Measurements from ENCODE around the gene ZDHHC18.
"Not testable (repeated sequence)": the region's sequence is repeated elsewhere in the genome, so short reads cannot be mapped to it uniquely, and the experiment has no call there.

ZDHHC18 gene

DNA sequence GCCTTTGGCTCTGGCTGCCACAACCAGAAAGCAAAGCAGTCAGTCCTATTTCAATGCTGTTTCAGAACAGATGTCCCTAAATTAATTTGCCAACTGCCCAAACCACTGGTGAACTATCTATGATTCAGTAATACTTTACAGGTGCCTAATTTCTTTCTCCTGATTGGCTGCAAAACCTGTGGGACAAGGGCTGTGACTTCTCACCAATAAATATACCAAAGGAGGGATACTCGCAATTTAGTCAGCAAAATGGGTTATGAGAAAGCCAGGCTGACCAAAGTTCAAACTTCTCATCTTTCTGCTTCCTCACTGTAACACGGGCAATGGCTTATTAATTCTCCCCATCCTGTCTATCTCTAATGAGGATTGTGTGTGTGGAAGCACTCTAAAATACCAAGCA, 50.8 kb downstream of the ZDHHC18 start:
- ATAC-seq = no peak
- no peak for TF ChIP-seq ZNF70 (CRISPR knock-in tag; IDR thresholded peaks at IDR 0.05)
- TF ChIP-seq ZFP30 (CRISPR knock-in tag; IDR thresholded peaks at IDR 0.05) = no peak
- no peak for TF ChIP-seq SNAI2 (CRISPR knock-in tag; IDR thresholded peaks at IDR 0.05)
- TF ChIP-seq TCF4 (CRISPR knock-in tag; IDR thresholded peaks at IDR 0.05; ENCODE audit: borderline replicate concordance) = no peak
- TF ChIP-seq OSR1 (CRISPR knock-in tag; IDR thresholded peaks at IDR 0.05) = no peak
- no peak for TF ChIP-seq CSDC2 (CRISPR knock-in tag; IDR thresholded peaks at IDR 0.05)
- TF ChIP-seq ZFP3 (CRISPR knock-in tag; IDR thresholded peaks at IDR 0.05) = no peak
- TF ChIP-seq ZNF8 (CRISPR knock-in tag; IDR thresholded peaks at IDR 0.05) = no peak
- no peak for TF ChIP-seq ISL1 (CRISPR knock-in tag; IDR thresholded peaks at IDR 0.05)
- TF ChIP-seq ZC3H10 (CRISPR knock-in tag; IDR thresholded peaks at IDR 0.05) = no peak
- TF ChIP-seq PATZ1 (CRISPR knock-in tag; IDR thresholded peaks at IDR 0.05; ENCODE audit: borderline replicate concordance) = no peak
- TF ChIP-seq, protein P1, sequence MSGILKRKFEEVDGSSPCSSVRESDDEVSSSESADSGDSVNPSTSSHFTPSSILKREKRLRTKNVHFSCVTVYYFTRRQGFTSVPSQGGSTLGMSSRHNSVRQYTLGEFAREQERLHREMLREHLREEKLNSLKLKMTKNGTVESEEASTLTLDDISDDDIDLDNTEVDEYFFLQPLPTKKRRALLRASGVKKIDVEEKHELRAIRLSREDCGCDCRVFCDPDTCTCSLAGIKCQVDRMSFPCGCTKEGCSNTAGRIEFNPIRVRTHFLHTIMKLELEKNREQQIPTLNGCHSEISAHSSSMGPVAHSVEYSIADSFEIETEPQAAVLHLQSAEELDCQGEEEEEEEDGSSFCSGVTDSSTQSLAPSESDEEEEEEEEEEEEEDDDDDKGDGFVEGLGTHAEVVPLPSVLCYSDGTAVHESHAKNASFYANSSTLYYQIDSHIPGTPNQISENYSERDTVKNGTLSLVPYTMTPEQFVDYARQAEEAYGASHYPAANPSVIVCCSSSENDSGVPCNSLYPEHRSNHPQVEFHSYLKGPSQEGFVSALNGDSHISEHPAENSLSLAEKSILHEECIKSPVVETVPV (CRISPR knock-in tag; IDR thresholded peaks at IDR 0.05) = no peak
- TF ChIP-seq ARNTL (CRISPR knock-in tag; IDR thresholded peaks at IDR 0.05; ENCODE audit: borderline replicate concordance, low read depth) = no peak
- TF ChIP-seq ZNF565 (CRISPR knock-in tag; conservative IDR thresholded peaks at IDR 0.05; ENCODE audit: low read depth) = no peak
- no peak for TF ChIP-seq BACH2 (CRISPR knock-in tag; IDR thresholded peaks at IDR 0.05; ENCODE audit: borderline replicate concordance)
- TF ChIP-seq TOX (CRISPR knock-in tag; IDR thresholded peaks at IDR 0.05; ENCODE audit: borderline replicate concordance) = no peak
- TF ChIP-seq POU6F1 (CRISPR knock-in tag; IDR thresholded peaks at IDR 0.05; ENCODE audit: borderline replicate concordance, low read depth) = no peak
- TF ChIP-seq PPARA (CRISPR knock-in tag; IDR thresholded peaks at IDR 0.05; ENCODE audit: borderline replicate concordance) = no peak

GRCh38 chr1:26879793-26880192, 53.3 kb downstream of the ZDHHC18 start:
- TF ChIP-seq TCF4 (CRISPR knock-in tag; IDR thresholded peaks at IDR 0.05; ENCODE audit: borderline replicate concordance) = no peak
- TF ChIP-seq TOX (CRISPR knock-in tag; IDR thresholded peaks at IDR 0.05; ENCODE audit: borderline replicate concordance) = no peak
- TF ChIP-seq, protein P1 (CRISPR knock-in tag; IDR thresholded peaks at IDR 0.05) = no peak
- no peak for TF ChIP-seq GLIS3 (CRISPR knock-in tag; IDR thresholded peaks at IDR 0.05)
- no peak for TF ChIP-seq ARNTL (CRISPR knock-in tag; IDR thresholded peaks at IDR 0.05; ENCODE audit: borderline replicate concordance, low read depth)
- TF ChIP-seq ZC3H10 (CRISPR knock-in tag; IDR thresholded peaks at IDR 0.05) = no peak
- no peak for ATAC-seq

- not testable (repeated sequence) for ATAC-seq
Observed at GRCh38 chr1:26881611-26882010, 55.1 kb downstream of the ZDHHC18 start.

DNA sequence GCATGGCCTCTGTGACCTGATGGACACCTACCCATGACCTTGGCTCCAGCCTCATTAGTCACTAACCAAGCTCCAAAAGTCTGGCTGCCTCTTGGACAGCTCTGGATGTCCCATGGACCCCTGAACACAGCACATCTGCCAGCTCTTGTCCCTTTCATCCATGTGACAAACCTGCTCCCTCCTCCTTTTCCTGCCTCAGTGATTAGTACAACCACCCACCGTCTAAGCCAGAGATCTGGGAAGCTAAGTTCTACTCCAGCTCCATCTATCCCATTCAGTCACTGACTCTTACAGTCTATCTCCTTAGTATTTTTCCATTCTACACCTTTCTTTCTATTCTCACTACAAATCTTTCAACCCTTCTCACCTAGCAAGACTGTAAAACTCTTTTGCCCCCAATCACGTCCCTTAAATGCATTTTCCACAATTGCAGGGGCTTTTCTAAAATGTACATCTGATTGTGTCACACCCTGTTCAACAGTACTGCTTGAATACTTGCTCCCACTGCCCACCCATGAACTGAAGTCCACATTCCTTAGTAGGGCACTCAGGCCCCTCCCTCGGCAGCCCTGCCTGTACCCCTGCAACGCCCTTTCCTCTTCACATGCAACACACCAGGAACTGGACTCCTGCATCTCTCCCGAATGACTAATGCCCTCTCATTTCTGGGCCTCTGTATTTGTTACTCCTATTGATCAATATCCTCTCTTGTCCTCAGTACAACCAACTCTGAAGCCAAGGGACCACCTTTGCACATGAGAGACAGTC, 56.4 kb downstream of the ZDHHC18 start:
- no peak for ATAC-seq
- TF ChIP-seq ZNF70 (CRISPR knock-in tag; IDR thresholded peaks at IDR 0.05) = no peak
- no peak for TF ChIP-seq CSDC2 (CRISPR knock-in tag; IDR thresholded peaks at IDR 0.05)
- no peak for TF ChIP-seq OSR1 (CRISPR knock-in tag; IDR thresholded peaks at IDR 0.05)
- TF ChIP-seq RARB (CRISPR knock-in tag; IDR thresholded peaks at IDR 0.05) = no peak
- TF ChIP-seq PPARA (CRISPR knock-in tag; IDR thresholded peaks at IDR 0.05; ENCODE audit: borderline replicate concordance) = no peak
- TF ChIP-seq POU6F1 (CRISPR knock-in tag; IDR thresholded peaks at IDR 0.05; ENCODE audit: borderline replicate concordance, low read depth) = no peak
- TF ChIP-seq TOX (CRISPR knock-in tag; IDR thresholded peaks at IDR 0.05; ENCODE audit: borderline replicate concordance) = no peak
- no peak for TF ChIP-seq ZNF565 (CRISPR knock-in tag; conservative IDR thresholded peaks at IDR 0.05; ENCODE audit: low read depth)
- TF ChIP-seq ZFP3 (CRISPR knock-in tag; IDR thresholded peaks at IDR 0.05) = no peak
- no peak for TF ChIP-seq SNAI2 (CRISPR knock-in tag; IDR thresholded peaks at IDR 0.05)
- TF ChIP-seq ZFP30 (CRISPR knock-in tag; IDR thresholded peaks at IDR 0.05) = no peak
- TF ChIP-seq TSHZ2 (CRISPR knock-in tag; IDR thresholded peaks at IDR 0.05) = no peak
- TF ChIP-seq, protein P1 (CRISPR knock-in tag; IDR thresholded peaks at IDR 0.05) = no peak
- TF ChIP-seq ZC3H10 (CRISPR knock-in tag; IDR thresholded peaks at IDR 0.05) = no peak
- no peak for TF ChIP-seq GLIS3 (CRISPR knock-in tag; IDR thresholded peaks at IDR 0.05)

Measured in SK-N-SH treated with all-trans-retinoic acid at 6 μM for 48 hours (cell line).